NB4 (cell line): Measurements from ENCODE around the gene STARD13.
A peak's percentile ranks its signal among the peaks of the same experiment; 100 is the strongest.

Experiments used
- DNase-seq: peaks from one replicate; pipeline ENCODE4 v3.0.0; 2010; ENCODE audit warnings: low read depth
- H3K4me3 ChIP-seq: one replicate; pipeline ENCODE4 v1.5.1; 2011; ENCODE audit warnings: mild to moderate bottlenecking, low read depth, low read length, moderate library complexity
- MYC ChIP-seq: IDR thresholded peaks from 2 replicates; pipeline ENCODE4 v1.6.1; 2011; ENCODE audit warnings: low read depth, low read length
- POLR2A ChIP-seq: IDR thresholded peaks from 2 replicates; pipeline ENCODE4 v1.6.1; 2011; ENCODE audit warnings: mild to moderate bottlenecking; ENCODE audit not compliant: insufficient read length; ENCODE audit errors: extremely low read depth
- TF ChIP-seq, protein P1 (sequence below): IDR thresholded peaks from 2 replicates; pipeline ENCODE4 v1.6.1; 2011; ENCODE audit warnings: low read depth, low read length
- TF ChIP-seq, protein P2 (sequence below): IDR thresholded peaks from one replicate; pipeline ENCODE4 v1.5.1; 2012; ENCODE audit warnings: low read depth, low read length

The STARD13 gene

DNA sequence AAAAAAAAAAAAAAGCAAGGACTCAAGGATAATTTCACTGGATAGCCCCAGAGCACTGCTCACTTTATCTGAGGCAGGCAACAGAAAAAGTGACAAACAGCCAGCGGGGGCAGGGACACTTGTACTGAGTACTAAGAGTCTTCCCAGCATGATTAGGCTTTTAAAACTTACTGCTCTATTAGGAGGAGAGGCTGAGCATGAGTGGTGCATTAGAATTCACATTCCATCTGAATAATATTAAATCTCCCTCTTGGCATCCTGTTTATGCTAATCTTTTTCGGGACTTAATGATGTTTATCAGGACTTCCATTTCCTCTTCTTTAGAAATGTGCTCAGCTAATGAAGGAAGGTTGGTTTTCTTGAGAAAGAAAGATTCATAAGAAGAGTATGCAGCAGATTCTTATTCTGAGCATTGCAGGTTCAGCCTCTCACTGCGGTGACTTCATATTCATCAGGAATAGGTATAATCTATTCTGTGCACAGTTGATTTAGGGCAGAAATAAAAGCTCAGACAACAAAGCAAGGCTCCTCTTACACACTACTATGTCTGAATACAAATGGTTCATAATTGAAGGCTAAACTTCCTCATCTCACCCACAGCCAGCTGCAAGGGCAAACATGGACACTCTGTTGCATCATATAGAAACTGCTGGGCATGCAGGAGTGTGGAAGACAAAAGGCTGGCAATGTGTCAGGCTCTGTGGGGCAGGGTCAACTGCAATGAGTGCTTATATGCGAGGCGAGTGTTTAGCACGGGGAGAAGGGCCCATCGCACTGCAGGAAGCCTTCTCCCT is 162.3 kb downstream of the STARD13 start:
- H3K4me3 ChIP-seq: no peak overlapping the region
- TF ChIP-seq, protein P1, sequence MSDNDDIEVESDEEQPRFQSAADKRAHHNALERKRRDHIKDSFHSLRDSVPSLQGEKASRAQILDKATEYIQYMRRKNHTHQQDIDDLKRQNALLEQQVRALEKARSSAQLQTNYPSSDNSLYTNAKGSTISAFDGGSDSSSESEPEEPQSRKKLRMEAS: peak; percentile 39; the same call in 1 of the 2 replicates
- no peak for TF ChIP-seq POLR2A
- peak; percentile 61 for DNase-seq

DNA sequence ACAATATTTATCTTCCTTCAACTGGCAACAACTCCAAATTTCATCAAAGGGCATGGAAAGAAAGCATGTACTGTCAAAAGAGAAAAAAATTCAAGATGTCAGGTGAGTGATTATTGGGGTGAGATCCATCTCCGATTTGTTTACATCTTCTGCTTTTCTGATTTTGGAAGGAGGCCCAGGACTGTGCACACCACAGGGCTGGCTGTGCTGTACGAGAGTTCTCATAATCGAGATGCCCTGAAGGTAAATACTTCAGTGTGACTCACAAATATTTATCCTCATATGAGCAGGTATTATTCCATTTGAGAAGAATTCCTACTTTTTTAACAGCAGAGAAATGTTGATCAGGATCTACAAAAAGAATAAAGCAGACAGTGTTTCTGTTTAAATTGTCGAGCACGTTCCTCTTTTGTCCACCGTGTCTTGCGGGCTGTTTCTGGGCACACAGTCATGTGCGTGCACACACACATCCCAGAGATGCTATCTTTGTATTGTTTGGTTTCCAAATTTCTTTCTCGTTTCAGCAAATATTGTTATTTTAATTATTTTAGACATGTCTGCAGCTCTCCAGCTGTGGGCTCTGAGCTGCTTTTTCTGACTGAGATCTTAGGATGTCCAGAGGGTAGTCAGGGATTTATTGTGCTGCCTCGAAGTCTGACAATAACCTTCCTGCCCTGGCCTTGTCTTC is 165.6 kb downstream of the STARD13 start:
- TF ChIP-seq MYC: no peak
- TF ChIP-seq, protein P1: no peak
- TF ChIP-seq POLR2A: no peak
- TF ChIP-seq, protein P2, sequence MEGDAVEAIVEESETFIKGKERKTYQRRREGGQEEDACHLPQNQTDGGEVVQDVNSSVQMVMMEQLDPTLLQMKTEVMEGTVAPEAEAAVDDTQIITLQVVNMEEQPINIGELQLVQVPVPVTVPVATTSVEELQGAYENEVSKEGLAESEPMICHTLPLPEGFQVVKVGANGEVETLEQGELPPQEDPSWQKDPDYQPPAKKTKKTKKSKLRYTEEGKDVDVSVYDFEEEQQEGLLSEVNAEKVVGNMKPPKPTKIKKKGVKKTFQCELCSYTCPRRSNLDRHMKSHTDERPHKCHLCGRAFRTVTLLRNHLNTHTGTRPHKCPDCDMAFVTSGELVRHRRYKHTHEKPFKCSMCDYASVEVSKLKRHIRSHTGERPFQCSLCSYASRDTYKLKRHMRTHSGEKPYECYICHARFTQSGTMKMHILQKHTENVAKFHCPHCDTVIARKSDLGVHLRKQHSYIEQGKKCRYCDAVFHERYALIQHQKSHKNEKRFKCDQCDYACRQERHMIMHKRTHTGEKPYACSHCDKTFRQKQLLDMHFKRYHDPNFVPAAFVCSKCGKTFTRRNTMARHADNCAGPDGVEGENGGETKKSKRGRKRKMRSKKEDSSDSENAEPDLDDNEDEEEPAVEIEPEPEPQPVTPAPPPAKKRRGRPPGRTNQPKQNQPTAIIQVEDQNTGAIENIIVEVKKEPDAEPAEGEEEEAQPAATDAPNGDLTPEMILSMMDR: no peak

DNA sequence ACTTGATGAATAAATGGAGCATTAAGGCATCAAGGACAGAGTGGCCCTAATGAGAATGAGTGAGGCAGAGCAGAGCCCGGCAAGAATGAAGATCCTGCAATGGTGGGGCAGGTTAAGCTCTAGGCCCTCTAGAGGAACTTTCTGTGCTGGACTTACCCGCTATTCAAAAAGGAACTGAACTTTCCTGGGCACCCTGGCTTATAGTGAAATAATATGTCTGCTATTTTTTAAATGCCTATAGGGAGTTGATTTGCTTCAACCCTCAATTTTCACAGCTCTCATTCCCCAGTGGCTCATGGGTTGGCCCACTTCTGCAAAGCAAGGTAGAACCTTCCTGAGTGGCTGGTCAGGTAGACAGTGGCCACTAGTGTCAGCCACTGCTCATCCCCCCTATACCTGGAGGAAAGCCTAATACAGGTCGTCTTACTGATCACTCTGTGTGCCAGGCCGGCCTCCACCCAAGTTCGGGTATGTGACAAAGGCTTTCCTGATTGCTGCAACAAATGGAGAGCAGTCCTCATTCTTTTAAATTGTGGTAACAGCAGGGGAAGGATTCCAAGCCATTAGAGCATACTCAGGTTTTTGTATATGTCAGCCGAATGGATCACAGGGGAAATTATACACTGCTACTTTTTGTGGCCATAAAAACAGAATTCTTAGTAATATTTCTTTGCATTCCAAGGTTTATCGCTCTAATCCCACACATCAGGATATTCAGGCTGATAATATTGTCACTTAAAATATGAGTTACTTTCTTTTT is 166.4 kb downstream of the STARD13 start:
- H3K4me3 ChIP-seq: no peak overlapping the region
- no peak for DNase-seq
- no peak for TF ChIP-seq POLR2A
- TF ChIP-seq, protein P2: no peak

More for the DNA sequence above, 165.6 kb downstream of the STARD13 start:
- DNase-seq: no peak
- H3K4me3 ChIP-seq: no peak overlapping the region

DNA sequence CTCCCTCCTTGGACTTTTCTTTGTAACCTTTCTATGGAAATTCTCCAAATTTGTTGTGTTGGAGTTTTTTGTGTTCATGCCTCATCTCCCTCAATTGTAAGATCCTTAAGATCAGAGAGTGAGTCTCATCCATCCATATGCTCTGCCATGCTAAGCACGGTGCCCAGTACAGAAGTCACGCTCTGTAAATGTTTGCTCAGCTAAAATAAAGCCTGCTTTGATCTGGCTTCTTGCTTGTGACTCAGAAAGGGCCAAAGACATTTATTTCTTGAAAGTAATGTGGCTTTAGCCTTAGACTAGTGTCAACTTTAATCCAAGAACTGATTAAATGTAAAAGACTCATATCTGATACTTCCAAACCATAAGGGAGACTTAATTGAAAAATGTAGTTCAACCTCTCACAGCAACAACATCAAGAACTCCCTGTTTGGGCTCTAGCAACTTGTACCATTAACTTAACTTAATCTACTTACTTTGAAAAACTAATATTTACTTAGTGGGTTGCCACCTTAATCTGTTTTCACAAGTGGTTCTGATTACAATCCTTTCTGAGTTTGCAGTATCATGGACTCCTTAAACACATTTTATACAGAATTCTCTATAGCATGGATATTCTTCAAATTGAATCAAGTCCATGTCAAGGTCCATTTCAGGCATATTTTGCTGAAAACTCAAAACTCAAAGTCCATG is 169.1 kb downstream of the STARD13 start:
- TF ChIP-seq, protein P1: no peak
- TF ChIP-seq POLR2A (no peak), MYC (no peak)
- TF ChIP-seq, protein P2: no peak
- no peak overlapping the region for H3K4me3 ChIP-seq
- no peak for DNase-seq

DNA sequence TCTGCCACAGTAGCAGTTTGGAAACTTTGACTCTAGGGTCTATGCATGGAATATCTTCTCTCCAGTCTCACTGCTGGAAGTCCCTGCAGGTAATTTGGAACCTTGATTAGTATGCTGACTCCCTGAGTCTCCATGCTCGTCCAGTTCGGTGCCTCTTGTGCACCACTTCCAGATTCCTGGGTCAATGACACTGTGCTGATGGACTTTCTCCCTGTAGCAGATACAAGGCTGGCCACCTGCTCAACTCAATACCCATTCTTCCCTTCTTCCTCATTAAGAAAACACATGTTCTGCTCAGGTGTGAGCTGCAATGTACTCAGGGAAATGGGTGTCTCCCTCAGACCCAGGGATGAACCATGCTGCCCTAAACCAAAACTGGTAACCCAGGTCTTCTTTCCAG is 170.3 kb downstream of the STARD13 start:
- DNase-seq: no peak
- TF ChIP-seq MYC (no peak), POLR2A (no peak)
- TF ChIP-seq, protein P2: no peak
- TF ChIP-seq, protein P1: 0 out of 2 replicates have a peak, but pooled peaks have one; percentile 17
- H3K4me3 ChIP-seq: no peak overlapping the region
